ENCODE results near the gene C6orf132.

Gene C6orf132

DNA sequence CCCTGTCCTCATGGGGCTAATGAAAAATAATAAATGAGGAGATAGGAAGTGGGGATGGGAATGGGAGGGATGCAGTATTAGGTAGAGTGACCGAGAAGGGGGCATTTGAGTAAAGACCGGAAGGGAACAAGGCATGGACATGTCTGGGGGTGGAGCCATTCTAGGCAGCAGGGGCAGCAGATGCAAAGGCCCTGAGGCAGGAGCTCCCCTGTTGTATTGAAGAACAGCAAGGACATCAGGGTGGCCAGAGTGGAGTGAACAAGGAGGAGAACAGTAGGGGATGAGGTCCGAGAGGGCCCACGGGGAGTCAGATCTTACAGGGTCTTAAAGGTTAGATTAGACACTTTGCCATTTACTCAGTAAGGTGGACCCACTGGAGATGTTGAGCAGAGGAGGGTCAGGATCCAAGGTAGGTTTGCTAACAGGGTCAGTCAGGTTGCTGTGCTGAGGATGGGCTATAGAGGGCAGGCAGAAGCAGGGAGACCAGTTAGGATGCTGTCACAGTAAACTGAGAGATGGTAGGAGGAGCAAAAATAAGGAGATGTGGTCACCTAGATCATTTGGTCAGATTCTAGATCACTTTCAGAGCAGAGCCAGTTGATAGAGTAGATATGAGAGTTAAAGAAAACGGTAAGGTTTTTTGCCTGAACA is 73.4 kb downstream of the C6orf132 start:
- no peak for DNase-seq

DNA sequence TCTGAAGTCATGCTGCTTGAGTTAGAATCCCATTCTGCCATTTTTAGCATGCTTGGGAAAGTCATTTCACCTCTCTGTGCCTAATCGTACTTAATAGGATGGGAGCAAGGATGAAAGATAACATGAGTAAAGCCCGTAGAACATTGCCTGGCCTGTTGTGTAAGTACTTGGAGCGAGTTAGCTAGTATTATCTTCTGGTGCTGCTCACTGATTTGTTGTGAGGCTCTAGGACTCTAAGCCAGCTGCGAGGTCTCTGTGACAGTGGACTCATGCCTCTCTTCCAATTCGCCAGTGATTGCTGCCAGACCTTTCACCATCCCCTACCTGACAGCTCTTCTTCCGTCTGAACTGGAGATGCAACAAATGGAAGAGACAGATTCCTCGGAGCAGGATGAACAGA is 74.2 kb downstream of the C6orf132 start:
- no peak for DNase-seq

DNA sequence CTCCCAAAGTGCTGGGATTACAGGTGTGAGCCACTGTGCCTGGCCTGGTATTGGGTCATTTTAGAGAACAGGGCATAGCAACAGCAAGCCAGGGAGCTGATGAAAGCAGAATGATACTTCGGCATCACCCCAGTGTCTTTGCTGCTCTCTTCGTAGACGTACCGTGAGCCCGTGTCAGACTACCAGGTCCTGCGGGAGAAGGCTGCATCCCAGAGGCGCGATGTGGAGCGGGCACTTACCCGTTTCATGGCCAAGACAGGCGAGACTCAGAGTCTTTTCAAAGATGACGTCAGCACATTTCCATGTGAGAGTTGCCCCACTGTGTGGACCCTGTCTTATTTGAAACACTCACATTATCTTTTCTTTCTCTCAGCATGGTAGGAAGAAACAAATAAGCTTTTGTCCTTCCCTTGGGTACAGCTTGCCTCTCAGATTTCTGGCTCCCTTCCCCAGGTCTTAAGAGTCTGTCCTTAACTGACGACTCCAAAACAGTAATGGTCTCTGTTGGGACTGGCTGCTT is 76.2 kb downstream of the C6orf132 start:
- no peak for DNase-seq

DNA sequence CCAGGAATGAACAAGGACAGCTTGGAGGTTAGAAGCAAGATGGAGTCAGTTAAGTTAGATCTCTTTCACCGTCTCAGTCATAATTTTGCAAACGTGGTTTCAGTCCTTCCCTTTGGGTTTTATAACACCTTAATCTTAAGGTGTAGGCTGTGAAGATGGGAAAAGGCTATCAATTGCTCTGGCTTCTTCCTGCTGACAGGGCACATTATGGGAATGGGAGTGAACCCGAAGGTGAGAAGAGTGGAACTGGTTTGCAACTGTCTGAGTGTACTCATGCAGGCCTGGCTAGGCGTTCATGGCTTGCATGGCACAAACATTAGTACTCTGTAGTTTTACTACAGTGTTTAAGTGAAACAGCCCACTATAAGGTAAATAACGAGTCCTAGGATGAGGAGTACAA is 82.7 kb downstream of the C6orf132 start:
- no peak for DNase-seq

DNA sequence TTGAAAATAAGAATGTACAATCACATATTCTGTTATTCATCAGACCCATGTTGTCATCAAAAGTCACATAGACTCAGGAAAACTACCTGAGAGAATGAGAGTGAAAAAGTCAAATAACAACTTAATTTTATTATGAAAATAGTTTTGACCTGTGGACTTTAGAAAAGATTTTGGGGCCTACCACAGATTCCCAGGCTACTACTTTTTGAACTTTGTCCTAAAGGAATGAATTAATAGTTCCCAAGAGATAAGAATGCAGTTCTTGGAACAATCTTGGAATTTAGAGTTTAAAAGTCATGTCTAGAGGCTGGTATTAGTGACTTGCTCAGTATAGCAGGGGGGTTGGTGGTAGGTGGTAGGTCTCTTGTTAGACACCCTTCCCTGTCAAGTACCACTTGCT is 88.8 kb downstream of the C6orf132 start:
- no peak for DNase-seq

DNA sequence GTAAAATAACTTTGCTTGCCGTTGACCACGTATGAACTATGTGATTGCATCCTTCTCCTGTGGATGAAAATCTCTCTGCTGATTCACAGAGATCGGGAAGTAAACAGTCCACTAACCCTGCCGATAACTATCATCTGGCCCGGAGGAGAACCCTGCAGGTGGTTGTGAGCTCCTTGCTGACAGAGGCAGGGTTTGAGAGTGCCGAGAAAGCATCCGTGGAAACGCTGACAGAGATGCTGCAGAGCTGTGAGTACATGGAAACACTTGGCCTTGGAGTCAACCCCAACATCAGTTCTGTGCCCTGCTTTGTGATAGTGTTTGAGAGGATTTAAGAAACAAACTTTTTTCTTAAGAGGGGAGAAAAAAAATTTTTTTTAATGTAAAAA is 91.2 kb downstream of the C6orf132 start:
- DNase-seq = no peak

All from midbrain (tissue), 1 donor.